K562 (cell line): ENCODE results near the gene NSMF. TPM values are rescaled to one million over a fixed set of nuclear protein-coding genes. Genes with fewer than 3 reads are reported as not detected.

Source experiments
- ARID2 ChIP-seq: fragments of 450-650 bp; IDR thresholded peaks from 2 replicates; pipeline ENCODE4 v1.6.1; 2017; ENCODE audit warnings: antibody characterized with exemption, mild to moderate bottlenecking
- BHLHE40 ChIP-seq: IDR thresholded peaks from 2 replicates; pipeline ENCODE4 v1.6.1; 2011; ENCODE audit warnings: low read length, improper control_type of control experiment
- C11orf30 ChIP-seq: fragments of 450-650 bp; IDR thresholded peaks from 2 replicates; pipeline ENCODE4 v1.6.1; 2016; ENCODE audit warnings: low read depth, mild to moderate bottlenecking
- CAMTA2 ChIP-seq: fragments of 250-450 bp; sonication (Bioruptor Pico); conservative IDR thresholded peaks from 2 replicates; pipeline ENCODE4 v1.5.1; 2022
- DDX20 ChIP-seq: fragments of 450-650 bp; IDR thresholded peaks from 2 replicates; pipeline ENCODE4 v1.6.1; 2016; ENCODE audit warnings: missing genetic modification characterization, low read depth, mild to moderate bottlenecking, missing compliant biosample characterization, moderate library complexity
- DMBX1 ChIP-seq: fragments of 250-450 bp; sonication (Bioruptor Pico); IDR thresholded peaks from 2 replicates; pipeline ENCODE4 v1.8.0; 2022; ENCODE audit warnings: inconsistent platforms, mild to moderate bottlenecking, moderate library complexity, borderline replicate concordance
- FOXJ3 ChIP-seq: sonication (generic); formaldehyde crosslinking; IDR thresholded peaks from 2 replicates; pipeline ENCODE4 v1.4.0; 2020; ENCODE audit warnings: mild to moderate bottlenecking, missing genetic modification reagents
- HDAC3 ChIP-seq: fragments of 450-650 bp; IDR thresholded peaks from 2 replicates; pipeline ENCODE4 v1.6.1; 2018; ENCODE audit warnings: borderline replicate concordance, mild to moderate bottlenecking, moderate library complexity; ENCODE audit not compliant: partially characterized antibody
- IFI16 ChIP-seq: fragments of 250-450 bp; sonication (Bioruptor Pico); IDR thresholded peaks from 2 replicates; pipeline ENCODE4 v2.1.2; 2022; ENCODE audit warnings: mild to moderate bottlenecking, inconsistent platforms
- OTX1 ChIP-seq: fragments of 450-650 bp; formaldehyde crosslinking; IDR thresholded peaks from 2 replicates; pipeline ENCODE4 v1.4.0; 2022; ENCODE audit warnings: mild to moderate bottlenecking
- PTRF ChIP-seq: fragments of 450-650 bp; IDR thresholded peaks from 2 replicates; pipeline ENCODE4 v1.6.1; 2016; ENCODE audit warnings: mild to moderate bottlenecking, missing genetic modification characterization, missing compliant biosample characterization
- RBFOX2 ChIP-seq: fragments of 200-400 bp; formaldehyde crosslinking; IDR thresholded peaks from 2 replicates; pipeline ENCODE4 v1.6.1; 2017; ENCODE audit warnings: low read depth, mild to moderate bottlenecking, low read length, moderate library complexity
- RBM17 ChIP-seq: fragments of 200-400 bp; formaldehyde crosslinking; IDR thresholded peaks from 2 replicates; pipeline ENCODE4 v1.6.1; 2017; ENCODE audit warnings: low read depth, mild to moderate bottlenecking, low read length, borderline replicate concordance
- TCF3 ChIP-seq: sonication (generic); formaldehyde crosslinking; IDR thresholded peaks from 2 replicates; pipeline ENCODE4 v1.4.0; 2020; ENCODE audit warnings: mild to moderate bottlenecking, missing genetic modification reagents
- ZBTB7A ChIP-seq: IDR thresholded peaks from 2 replicates; pipeline ENCODE4 v1.6.1; 2011; ENCODE audit warnings: low read depth, mild to moderate bottlenecking, low read length, moderate library complexity, borderline replicate concordance; ENCODE audit not compliant: control insufficient read depth
- ZNF212 ChIP-seq: fragments of 450-650 bp; formaldehyde crosslinking; IDR thresholded peaks from 2 replicates; pipeline ENCODE4 v1.4.0; 2020; ENCODE audit warnings: mild to moderate bottlenecking
- ZNF77 ChIP-seq: fragments of 250-450 bp; sonication (Bioruptor Pico); IDR thresholded peaks from 2 replicates; pipeline ENCODE4 v1.5.0; 2020
- ZNF778 ChIP-seq: fragments of 450-650 bp; formaldehyde crosslinking; IDR thresholded peaks from 2 replicates; pipeline ENCODE4 v1.4.0; 2020; ENCODE audit warnings: mild to moderate bottlenecking, moderate library complexity
- polyA plus RNA-seq, 8 experiments: library from polyadenylated mRNA; depleted of rRNA in 4 of 8; stranded (reverse) in 5 of 8; unstranded in 3 of 8; fragments of >200 nt; fragmentation: Nextera tagmentation in 2 of 8; fragmentation: Illumina TruSeq in 1 of 8; extraction: Ambion mirVana in 2 of 8; extraction: Trizol in 1 of 8; gene quantifications; 2 replicates each; pipeline versions ENCODE4 v1.2.1 to v1.2.3, GENCODE V29; 2011 to 2014; ENCODE audit warnings: inconsistent platforms in 1 of 8, missing spikeins in 1 of 8
- total RNA-seq, 7 experiments: library from RNA; depleted of rRNA in 6 of 7; stranded (reverse); fragments of >200 nt in 6 of 7; fragmentation: Illumina TruSeq in 2 of 7; extraction: Trizol in 2 of 7; gene quantifications; 2 replicates each; pipeline versions ENCODE4 v1.2.1 to v1.2.3, GENCODE V29; 2011 to 2021; ENCODE audit warnings: low replicate concordance in 1 of 7
- TF ChIP-seq, protein P1 (sequence below): fragments of 450-650 bp; IDR thresholded peaks from 2 replicates; pipeline ENCODE4 v1.6.1; 2017; ENCODE audit warnings: antibody characterized with exemption, mild to moderate bottlenecking
- TF ChIP-seq, protein P2 (sequence below): sonication (generic); formaldehyde crosslinking; IDR thresholded peaks from 2 replicates; pipeline ENCODE4 v1.8.1; 2023; ENCODE audit warnings: mild to moderate bottlenecking, missing genetic modification reagents
- TF ChIP-seq, protein P3 (sequence below): fragments of 250-450 bp; sonication (Bioruptor Pico); IDR thresholded peaks from 2 replicates; pipeline ENCODE4 v1.5.0; 2021; ENCODE audit warnings: mild to moderate bottlenecking, moderate library complexity

The NSMF gene
- total and polyA plus RNA-seq, 9 of the 15 experiments (the other 6 are each of a cell fraction or from before 2014, with no cell fraction given): 0.20 to 82.7 (median 29.3) TPM

DNA sequence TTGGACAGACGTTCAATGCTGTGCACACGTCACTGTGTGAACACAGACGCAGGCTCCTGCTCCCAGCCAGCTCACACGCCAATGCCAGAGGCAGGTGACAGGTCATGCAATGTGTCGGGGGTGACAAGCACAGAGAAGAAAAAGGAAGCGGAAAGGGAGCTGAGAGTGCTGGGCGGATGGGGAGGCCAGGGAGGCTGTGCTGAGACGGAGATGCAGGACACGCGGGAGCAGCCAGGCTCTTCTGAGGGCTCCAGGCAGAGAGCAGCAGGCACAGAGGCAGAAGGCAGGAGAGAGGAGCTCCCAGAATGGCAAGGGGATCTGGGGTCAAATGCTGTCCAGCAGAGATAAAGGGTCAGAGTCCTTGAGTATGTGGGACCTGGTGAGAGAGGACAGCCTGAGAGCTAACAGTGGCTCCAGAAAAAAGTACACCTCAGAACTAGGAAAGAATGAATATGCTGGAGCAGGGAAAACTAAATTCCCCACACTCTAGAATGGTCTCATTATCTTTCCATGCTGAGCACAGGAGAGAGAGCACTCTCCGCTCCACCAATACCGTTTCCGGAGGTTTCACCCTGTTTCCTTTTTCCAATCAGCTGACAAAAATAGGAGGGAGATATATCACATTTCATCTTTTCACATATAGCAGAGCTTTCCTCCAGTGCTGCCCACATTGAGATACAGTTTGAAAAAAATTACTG lies 32.8 kb upstream of the NSMF start (continued):
- TF ChIP-seq, protein P1, sequence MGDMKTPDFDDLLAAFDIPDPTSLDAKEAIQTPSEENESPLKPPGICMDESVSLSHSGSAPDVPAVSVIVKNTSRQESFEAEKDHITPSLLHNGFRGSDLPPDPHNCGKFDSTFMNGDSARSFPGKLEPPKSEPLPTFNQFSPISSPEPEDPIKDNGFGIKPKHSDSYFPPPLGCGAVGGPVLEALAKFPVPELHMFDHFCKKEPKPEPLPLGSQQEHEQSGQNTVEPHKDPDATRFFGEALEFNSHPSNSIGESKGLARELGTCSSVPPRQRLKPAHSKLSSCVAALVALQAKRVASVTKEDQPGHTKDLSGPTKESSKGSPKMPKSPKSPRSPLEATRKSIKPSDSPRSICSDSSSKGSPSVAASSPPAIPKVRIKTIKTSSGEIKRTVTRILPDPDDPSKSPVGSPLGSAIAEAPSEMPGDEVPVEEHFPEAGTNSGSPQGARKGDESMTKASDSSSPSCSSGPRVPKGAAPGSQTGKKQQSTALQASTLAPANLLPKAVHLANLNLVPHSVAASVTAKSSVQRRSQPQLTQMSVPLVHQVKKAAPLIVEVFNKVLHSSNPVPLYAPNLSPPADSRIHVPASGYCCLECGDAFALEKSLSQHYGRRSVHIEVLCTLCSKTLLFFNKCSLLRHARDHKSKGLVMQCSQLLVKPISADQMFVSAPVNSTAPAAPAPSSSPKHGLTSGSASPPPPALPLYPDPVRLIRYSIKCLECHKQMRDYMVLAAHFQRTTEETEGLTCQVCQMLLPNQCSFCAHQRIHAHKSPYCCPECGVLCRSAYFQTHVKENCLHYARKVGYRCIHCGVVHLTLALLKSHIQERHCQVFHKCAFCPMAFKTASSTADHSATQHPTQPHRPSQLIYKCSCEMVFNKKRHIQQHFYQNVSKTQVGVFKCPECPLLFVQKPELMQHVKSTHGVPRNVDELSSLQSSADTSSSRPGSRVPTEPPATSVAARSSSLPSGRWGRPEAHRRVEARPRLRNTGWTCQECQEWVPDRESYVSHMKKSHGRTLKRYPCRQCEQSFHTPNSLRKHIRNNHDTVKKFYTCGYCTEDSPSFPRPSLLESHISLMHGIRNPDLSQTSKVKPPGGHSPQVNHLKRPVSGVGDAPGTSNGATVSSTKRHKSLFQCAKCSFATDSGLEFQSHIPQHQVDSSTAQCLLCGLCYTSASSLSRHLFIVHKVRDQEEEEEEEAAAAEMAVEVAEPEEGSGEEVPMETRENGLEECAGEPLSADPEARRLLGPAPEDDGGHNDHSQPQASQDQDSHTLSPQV: no peak
- TF ChIP-seq PTRF (tag) (no peak), RBFOX2 (0 out of 2 replicates have a peak, but pooled peaks have one; percentile 29), BHLHE40 (peak; percentile 66), ZBTB7A (peak; percentile 54; the same call in 1 of the 2 replicates), DDX20 (tag) (no peak), FOXJ3 (CRISPR knock-in tag) (no peak), OTX1 (CRISPR knock-in tag) (no peak), ZNF77 (CRISPR knock-in tag) (no peak), CAMTA2 (no peak), DMBX1 (CRISPR knock-in tag) (no peak), TCF3 (CRISPR knock-in tag) (peak; percentile 62), HDAC3 (no peak), RBM17 (no peak), ARID2 (no peak), ZNF778 (CRISPR knock-in tag) (no peak), C11orf30 (no peak), ZNF212 (CRISPR knock-in tag) (no peak), IFI16 (CRISPR knock-in tag) (0 out of 2 replicates have a peak, but pooled peaks have one; percentile 11)
- TF ChIP-seq, protein P2, sequence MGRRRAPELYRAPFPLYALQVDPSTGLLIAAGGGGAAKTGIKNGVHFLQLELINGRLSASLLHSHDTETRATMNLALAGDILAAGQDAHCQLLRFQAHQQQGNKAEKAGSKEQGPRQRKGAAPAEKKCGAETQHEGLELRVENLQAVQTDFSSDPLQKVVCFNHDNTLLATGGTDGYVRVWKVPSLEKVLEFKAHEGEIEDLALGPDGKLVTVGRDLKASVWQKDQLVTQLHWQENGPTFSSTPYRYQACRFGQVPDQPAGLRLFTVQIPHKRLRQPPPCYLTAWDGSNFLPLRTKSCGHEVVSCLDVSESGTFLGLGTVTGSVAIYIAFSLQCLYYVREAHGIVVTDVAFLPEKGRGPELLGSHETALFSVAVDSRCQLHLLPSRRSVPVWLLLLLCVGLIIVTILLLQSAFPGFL (CRISPR knock-in tag): no peak
- TF ChIP-seq, protein P3, sequence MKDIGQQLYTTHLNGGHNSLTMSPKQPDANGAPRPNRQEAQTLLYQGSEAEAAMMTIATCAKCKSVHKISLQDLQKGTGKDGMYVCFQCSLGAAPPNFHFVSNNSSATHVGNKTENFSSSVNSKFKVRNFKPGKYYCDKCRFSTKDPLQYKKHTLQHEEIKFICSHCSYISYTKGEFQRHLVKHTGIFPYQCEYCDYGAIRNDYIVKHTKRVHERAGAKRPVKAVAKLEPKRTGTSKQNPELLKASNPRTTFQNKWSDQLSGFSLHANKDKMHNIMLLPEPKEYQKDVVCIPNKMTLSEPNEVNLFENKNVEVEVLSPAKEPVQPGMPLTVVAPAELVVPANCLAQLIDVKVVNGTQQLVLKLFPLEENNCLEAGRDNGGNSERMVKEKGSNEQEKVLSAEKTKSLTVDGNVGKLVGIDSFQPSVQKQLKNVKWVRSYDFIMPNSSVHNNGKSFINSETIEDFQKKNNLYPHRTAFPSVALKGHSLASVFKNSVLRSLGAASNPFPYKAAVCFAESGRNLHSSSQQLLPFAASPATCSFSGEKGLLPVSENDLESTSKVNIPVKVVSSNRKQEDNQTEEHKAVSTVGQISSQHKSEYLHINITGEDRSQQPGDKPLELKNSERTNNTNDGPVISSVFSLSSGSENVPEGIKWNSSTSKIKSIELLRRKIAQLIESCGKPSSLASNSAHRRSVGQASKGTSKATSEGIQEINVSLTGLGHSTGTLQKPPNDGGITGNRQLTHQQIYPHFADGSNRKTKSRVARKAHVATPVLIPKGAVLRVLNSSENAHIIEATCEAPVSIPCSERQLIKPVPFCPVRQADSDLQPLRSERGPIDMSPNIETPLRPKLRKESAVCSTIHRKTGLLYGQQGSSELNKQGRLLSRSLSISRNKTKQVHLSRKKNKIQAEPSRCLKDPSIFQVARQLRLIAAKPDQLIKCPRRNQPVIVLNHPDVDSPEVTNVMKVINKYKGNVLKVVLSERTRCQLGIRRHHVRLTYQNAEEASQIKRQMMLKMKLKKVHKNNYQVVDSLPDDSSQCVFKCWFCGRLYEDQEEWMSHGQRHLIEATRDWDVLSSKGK (CRISPR knock-in tag): no peak
